ENCODE data around the gene NR6A1. TPM values are rescaled to one million over a fixed set of nuclear protein-coding genes. Genes with fewer than 3 reads are reported as not detected.

NR6A1 gene
- total and polyA plus RNA-seq, 11 donors: 0.65 to 5.7 (median 1.6) TPM

DNA sequence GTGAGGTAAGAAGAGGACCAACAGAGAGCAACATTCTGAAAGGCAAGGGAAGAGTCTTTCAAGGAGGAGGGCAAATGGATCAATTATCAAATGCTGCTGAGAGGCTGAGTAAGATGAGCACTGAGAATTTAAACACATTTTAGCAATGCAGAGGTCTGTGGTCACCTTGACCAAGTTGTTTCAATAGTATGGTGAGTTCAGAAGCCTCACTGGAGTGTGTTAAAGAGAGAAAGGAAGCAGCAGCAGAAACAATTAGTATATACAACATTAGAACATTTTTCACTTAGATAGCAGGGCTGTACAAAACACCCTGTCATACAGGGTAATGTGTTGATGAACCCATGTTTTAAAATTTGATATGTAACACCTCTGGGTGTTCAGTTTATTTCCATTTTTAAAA lies 131.5 kb downstream of the NR6A1 start:
- TF ChIP-seq, protein P1, sequence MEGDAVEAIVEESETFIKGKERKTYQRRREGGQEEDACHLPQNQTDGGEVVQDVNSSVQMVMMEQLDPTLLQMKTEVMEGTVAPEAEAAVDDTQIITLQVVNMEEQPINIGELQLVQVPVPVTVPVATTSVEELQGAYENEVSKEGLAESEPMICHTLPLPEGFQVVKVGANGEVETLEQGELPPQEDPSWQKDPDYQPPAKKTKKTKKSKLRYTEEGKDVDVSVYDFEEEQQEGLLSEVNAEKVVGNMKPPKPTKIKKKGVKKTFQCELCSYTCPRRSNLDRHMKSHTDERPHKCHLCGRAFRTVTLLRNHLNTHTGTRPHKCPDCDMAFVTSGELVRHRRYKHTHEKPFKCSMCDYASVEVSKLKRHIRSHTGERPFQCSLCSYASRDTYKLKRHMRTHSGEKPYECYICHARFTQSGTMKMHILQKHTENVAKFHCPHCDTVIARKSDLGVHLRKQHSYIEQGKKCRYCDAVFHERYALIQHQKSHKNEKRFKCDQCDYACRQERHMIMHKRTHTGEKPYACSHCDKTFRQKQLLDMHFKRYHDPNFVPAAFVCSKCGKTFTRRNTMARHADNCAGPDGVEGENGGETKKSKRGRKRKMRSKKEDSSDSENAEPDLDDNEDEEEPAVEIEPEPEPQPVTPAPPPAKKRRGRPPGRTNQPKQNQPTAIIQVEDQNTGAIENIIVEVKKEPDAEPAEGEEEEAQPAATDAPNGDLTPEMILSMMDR (IDR thresholded peaks at IDR 0.05): no peak
- no peak for TF ChIP-seq POLR2A (IDR thresholded peaks at IDR 0.05)
- intact Hi-C loops (cut with DNase I): no loop called here
- H3K4me1 ChIP-seq: no peaks in the 10 kb centered on the region
- H3K27me3 ChIP-seq: no peaks in the 10 kb centered on the region
- no peak overlapping the region for H3K27ac ChIP-seq
- DNase-seq: no peak
- no peaks in the 10 kb centered on the region for H3K9me3 ChIP-seq
- no peak overlapping the region for H3K4me3 ChIP-seq
- no peak for ATAC-seq
- no peaks in the 10 kb centered on the region for H3K36me3 ChIP-seq

GRCh38 chr9:124635285-124635684 lies 135.8 kb downstream of the NR6A1 start:
- H3K27ac ChIP-seq: no peak overlapping the region
- H3K36me3 ChIP-seq: no peaks in the 10 kb centered on the region
- WGBS, 4 donors: 90 to 93% (median 91%) methylated on average over 5 of the region's 5 CpGs
- H3K27me3 ChIP-seq: no peaks in the 10 kb centered on the region
- DNase-seq: no peak
- peaks cover 0 to 2% (median 0%) of the 10 kb centered on the region in 12 donors for H3K4me1 ChIP-seq
- no peak overlapping the region for H3K4me3 ChIP-seq
- ATAC-seq: no peak
- no peaks in the 10 kb centered on the region for H3K9me3 ChIP-seq
- TF ChIP-seq POLR2A (IDR thresholded peaks at IDR 0.05): no peak
- TF ChIP-seq, protein P1 (IDR thresholded peaks at IDR 0.05): no peak
- intact Hi-C loops (cut with DNase I): no loop called here

- TF ChIP-seq, protein P1 (IDR thresholded peaks at IDR 0.05): no peak
- no peak for TF ChIP-seq POLR2A (IDR thresholded peaks at IDR 0.05)
- Histone ChIP-seq H3K27me3 (no peaks in the 10 kb centered on the region), H3K27ac (no peak overlapping the region), H3K4me1 (peaks cover 0 to 9% (median 0%) of the 10 kb centered on the region in 12 donors), H3K4me3 (no peak overlapping the region), H3K36me3 (no peaks in the 10 kb centered on the region), H3K9me3 (no peaks in the 10 kb centered on the region)
- no peak for ATAC-seq
- no peak for DNase-seq
- intact Hi-C loops (cut with DNase I): no loop called here
- 49 to 57% (median 51%) methylated on average over 5 of the region's 5 CpGs for WGBS, 4 donors
These were observed 139.0 kb downstream of the NR6A1 start for GRCh38 chr9:124632077-124632621.

- DNase-seq (no peak), ATAC-seq (no peak)
- intact Hi-C loops (cut with DNase I): no loop called here
- no peak for TF ChIP-seq POLR2A (IDR thresholded peaks at IDR 0.05)
- TF ChIP-seq, protein P1 (IDR thresholded peaks at IDR 0.05): no peak
- Histone ChIP-seq H3K27me3 (no peaks in the 10 kb centered on the region), H3K27ac (no peak overlapping the region), H3K4me1 (peaks cover 0 to 9% (median 0%) of the 10 kb centered on the region in 12 donors), H3K9me3 (no peaks in the 10 kb centered on the region), H3K36me3 (no peaks in the 10 kb centered on the region), H3K4me3 (no peak overlapping the region)
These were observed 139.8 kb downstream of the NR6A1 start for GRCh38 chr9:124631326-124631725.
